DMS53 treated with DMSO at 0.1 percent for 48 hours (cell line): ENCODE results near the gene ZNF280C.
"Not testable (repeated sequence)": the region's sequence is repeated elsewhere in the genome, so short reads cannot be mapped to it uniquely, and the experiment has no call there.

Experiments used
- DNase-seq: peaks from one replicate; lab custom pipeline; 2025; ENCODE audit not compliant: unreplicated experiment; lab: John Stamatoyannopoulos, UW

ZNF280C gene

GRCh38 chrX:130261296-130261893 lies 7.3 kb downstream of the ZNF280C start:
- no peak for DNase-seq

DNA sequence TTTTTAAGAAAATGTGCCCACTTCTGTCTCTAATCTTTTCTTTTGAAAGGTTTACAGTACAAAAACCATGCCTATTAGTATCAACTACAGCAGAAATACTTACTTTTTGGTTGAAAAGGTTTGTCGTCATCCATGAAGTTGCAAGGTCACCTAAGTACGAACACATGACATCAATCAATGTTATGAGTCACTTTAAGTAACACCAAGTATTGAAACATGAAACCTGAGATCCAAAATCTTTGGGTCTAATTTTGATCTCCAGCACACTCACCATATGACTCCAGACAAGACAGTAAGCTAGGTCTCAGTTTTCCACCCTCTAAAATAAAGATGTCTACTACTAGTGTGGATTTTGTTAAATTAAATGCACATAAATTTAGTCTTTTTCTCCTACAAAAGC lies 8.4 kb downstream of the ZNF280C start:
- DNase-seq: no peak

DNA sequence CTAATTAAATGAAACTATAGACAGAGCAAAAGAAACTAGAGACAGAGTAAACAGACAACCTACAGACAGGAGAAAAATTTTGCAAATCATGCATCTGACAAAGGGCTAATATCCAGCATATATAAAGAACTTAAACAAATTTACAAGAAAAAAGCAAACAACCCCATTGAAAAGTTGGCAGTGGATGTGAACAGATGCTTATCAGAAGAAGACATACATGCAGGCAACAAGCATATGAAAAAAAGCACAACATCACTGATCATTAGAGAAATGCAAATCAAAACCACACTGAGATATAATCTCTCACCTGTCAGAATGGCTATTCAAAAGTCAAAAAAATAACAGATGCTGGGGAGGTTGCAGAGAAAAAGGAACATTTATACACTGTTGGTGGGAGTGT lies 14.8 kb downstream of the ZNF280C start:
- DNase-seq: no peak

DNA sequence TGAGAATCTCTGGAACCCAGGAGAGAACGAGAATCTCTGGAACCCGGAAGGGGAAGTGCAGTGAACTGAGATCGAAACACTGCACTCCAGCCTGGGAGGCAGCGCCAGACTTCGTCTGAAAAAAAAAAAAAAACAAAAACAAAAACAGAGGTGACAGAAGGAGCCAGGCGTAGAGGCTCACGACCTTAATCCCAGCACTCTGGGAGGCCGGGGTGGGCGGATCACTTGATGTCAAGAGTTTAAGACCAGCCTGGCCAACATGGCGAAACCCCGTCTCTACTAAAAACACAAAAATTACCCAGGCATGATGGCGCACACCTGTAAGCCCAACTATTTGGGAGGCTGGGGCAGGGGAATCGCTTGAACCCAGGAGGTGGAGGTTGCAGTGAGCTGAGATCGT lies 17.0 kb downstream of the ZNF280C start:
- DNase-seq: no peak

- no peak for DNase-seq
These were observed 20.7 kb downstream of the ZNF280C start for GRCh38 chrX:130247996-130248395.

GRCh38 chrX:130246084-130246483 lies 22.6 kb downstream of the ZNF280C start:
- DNase-seq: no peak

DNA sequence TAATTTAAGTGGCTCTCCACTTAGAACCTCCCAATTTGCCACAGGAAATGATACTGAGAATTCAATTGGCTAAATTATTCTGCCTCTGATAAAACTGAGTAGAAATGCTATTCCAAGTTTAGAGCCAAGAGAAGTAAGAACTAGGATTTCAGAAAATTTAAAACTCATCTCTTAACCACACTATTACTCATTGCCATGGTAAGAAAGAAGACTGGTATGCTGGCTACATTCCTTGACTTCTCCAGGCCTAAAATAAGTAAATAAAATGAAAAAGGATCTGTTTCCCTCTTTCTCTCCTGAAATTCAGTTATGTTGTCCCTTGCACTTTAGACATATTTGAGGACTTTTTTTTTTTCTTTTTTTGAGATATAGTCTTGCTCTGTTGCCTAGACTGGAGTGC lies 23.3 kb downstream of the ZNF280C start:
- DNase-seq: no peak

DNA sequence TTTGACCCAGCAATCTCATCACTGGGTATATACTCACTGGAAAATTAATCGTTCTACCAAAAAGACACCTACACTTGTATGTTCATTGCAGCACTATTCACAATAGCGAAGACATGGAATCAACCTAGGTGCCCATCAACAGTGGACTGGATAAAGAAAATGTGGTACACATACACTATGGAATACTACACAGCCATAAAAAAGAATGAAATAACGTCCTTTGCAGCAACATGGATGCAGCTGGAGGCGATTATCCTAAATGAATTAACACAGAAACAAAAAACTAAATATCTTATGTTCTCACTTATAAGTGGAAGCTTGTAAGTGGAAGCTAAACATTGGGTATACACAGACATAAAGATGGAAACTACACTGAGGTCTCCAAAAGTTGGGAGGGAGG lies 37.5 kb downstream of the ZNF280C start:
- not testable (repeated sequence) for DNase-seq

DNA sequence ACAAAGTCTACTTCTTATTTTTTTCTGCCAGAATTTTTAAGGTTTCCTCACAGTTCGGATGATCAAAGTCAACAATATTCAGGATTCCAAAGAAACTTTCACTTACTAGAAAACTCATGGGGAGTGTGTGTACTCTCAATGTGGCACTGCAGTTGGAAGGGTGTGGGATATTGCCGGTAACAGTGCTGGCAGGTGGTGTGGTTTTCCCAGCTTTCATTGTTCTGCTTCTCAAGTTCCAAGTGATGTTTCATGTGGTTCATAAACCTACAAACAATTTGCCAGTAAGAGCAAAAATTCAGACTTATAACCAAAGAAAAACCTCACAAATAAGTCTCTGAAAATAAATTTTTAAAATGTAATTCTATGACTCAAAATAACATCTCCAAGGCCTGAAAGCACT lies 39.8 kb downstream of the ZNF280C start:
- no peak for DNase-seq

DNA sequence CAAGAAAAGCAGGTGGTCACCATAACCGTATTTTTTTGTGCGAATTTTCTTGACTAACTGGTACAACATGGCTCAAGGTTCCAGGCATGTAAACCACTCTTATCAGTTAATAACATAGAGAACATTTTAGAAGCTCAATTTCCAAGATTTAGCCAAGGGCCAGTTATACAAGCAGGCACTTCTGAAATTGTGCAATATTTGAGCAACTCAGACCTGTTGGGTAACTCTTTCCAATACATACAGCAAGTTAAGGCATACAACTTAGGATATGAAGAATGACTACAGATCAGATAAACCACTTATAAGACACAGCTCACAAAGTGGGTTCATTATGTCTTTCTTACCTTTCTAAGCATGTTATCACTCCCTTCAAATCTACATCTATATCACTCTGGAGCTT lies 43.9 kb downstream of the ZNF280C start:
- no peak for DNase-seq

DNA sequence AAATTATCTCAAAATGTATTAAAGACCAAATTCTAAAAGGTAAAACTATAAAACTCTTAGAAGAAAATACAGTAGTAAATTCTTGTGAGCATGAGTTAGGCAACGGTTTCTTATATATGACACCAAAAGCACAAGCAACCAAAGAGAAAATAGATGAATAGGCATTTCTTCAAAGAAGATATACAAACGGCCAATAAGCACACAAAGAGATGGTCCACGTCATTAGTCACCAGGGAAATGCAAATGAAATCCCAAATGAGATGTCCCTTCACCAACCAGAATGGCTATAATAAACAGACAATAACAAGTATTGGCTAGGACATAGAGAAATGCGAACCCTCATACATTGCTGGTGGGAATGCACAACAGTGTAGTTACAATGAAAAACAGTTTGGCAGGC lies 52.4 kb downstream of the ZNF280C start:
- no peak for DNase-seq

DNA sequence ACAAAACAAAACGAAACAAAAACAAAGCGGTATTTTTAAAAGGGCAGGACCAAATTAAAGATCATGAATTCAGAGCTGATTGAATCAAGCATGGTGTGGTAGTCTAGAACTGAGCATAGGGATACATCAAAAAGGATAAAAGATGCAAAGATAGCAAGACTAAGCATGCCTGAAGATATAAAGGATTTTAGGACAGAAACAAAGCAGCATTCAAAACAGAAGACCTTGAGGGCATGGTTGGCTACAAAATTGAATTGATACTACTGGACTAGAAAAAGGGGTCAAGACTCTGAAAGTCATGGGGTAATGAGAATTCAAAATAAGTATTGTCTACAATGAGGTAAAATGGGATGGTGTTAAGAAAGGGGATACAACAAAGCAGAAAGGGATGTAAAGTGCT lies 55.3 kb downstream of the ZNF280C start:
- no peak for DNase-seq

- no peak for DNase-seq
These were observed 56.3 kb downstream of the ZNF280C start for GRCh38 chrX:130212371-130212770.

GRCh38 chrX:130211415-130212186 lies 57.1 kb downstream of the ZNF280C start:
- DNase-seq: no peak

DNA sequence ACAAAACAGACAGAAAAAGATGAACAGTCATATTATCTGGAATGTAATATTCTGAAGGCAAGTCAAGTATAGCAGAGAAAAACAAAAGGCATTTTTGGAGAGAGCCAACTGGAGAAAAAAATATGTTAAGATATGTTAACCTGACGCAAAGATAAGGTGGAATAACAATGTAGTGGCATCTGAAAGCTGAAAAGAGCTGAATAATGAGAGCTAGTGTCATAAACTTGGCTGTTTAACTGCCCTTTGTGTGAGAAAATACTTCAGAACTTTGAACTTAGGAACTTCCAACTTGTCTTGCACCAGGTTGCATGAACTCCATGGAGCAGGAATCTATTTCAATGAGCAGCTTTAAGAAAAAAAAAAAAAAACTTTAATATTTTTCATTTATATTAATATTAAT lies 64.1 kb downstream of the ZNF280C start:
- DNase-seq: no peak

DNA sequence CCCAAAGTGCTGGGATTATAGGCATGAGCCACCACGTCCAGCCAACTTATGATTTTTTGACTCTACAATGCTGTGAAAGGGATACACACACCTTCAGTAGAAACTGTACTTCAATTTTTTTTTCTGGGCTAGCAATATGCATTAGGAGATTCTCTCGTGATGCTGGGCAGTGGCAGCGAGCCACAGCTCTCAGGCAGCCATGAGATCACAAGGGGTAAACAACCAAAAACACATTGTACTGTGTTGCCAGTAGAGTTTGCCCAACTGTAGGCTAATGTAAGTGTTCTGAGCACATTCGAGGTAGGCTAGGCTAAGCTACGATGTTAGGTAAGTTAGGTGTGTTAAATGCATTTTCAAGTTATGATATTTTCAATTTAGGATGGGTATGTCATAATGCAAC lies 71.2 kb downstream of the ZNF280C start:
- no peak for DNase-seq

- no peak for DNase-seq
These were observed 72.2 kb downstream of the ZNF280C start for GRCh38 chrX:130196466-130196865.

DNA sequence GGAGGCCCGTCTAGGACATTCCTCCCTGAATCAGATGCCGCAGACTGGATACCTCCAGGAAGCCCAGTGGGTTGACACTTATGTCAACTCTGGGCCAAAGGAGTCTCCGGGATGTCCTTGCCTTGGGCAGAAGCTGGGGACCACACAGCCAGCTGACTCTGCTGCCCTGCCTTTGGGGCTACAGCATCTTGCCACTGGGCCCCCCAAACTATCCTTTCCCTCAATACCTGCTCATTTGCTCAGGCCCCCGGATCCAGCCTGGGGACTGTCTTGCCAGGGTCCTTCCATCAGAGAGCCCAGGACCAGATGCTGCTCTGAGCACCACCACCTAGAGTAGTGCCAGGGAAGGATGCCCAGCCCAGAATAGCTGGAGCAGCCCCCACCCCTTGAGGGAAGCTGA lies 77.9 kb downstream of the ZNF280C start:
- DNase-seq: no peak

GRCh38 chrX:130186651-130187050 lies 82.0 kb downstream of the ZNF280C start:
- DNase-seq: no peak

DNA sequence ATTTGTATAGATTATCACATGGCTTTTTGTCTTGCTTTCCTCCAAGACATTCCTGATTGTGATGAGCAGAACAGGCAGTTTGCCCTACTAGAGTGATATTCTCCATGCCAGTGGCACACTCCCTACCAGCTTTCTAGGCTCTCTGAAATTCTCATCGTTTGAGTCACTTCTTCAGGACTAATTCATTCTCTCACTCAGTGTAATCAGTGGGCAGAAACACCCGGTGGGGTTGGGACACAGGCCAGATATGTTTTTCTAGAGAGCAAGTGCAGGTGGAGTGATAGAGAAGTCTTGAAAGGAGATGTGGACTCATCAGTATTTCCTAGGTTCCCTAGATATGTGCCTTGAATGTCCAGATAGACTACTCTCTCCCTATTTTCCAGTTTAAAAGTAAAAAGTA lies 83.8 kb downstream of the ZNF280C start:
- no peak for DNase-seq

GRCh38 chrX:130184168-130184567 lies 84.5 kb downstream of the ZNF280C start:
- no peak for DNase-seq

DNA sequence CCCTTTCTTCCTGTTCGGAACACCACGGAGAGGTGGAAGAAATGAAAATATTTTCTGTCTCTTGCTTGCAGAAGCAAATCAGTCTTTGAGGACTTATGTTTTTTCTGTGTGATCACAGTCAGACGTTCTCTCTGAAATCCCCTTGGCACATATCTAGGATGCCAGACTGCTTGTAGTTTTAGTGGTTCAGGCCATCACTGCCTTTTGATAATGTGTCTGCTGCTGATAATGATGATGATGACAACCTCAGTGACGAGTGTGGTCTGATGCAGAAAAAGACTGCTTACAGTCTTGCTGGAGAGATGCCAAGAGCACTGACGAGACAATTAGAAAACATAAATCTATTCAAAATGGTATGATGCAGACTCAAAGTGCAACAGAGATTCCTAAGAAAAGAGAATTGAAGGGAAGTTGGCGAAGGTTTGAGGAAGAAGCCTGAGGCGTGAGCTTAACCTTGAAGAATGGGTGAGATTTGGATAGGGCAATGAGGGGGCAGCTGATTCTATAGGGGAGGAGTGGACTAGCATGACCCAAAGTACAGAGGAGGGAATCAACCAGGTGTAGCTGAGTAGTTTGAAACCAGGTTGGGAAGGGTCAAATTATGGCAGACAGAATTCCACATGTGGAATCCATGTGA lies 89.0 kb downstream of the ZNF280C start:
- DNase-seq: no peak
